Measurements from ENCODE around the gene REV3L.
"Not testable (repeated sequence)": the region's sequence is repeated elsewhere in the genome, so short reads cannot be mapped to it uniquely, and the experiment has no call there.

The REV3L gene

DNA sequence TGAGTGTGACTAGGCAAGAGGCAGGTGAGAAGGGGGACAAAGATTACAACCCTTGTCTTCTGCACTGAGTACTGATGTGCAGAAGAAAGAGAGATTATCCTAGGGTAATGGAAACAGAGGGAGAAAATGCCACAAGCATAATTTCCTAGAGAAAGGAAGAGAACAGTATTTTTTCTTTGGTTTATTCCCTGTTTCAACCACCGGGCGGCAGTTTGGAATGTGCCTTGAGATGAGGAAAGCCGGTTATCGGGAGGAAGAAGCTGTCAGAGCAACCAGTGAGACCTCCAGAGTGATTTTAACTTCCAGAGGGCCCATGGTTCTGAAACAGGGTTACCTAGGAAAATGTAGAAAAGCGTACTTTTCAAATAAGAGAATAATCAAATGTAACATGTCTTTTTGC lies 121.4 kb downstream of the REV3L start:
- no peak for DNase-seq

DNA sequence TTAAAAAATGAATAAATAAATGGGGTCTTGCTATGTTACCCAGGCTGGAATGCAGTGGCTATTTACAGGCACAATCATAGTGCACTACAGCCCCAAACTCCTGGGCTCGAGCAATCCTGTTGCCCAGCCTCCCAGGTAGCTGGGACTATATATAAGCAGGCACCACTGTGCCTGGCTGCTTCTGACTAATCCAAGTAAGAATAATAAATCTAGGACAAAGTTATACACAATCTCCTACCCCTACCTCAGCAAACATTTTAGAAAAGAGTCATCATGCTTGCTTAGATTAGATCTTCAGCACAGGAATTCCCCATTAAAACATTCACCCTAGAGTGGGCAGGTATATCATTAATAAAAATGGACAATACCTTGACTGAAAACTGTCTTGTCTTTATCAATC lies 124.6 kb downstream of the REV3L start:
- DNase-seq = no peak

DNA sequence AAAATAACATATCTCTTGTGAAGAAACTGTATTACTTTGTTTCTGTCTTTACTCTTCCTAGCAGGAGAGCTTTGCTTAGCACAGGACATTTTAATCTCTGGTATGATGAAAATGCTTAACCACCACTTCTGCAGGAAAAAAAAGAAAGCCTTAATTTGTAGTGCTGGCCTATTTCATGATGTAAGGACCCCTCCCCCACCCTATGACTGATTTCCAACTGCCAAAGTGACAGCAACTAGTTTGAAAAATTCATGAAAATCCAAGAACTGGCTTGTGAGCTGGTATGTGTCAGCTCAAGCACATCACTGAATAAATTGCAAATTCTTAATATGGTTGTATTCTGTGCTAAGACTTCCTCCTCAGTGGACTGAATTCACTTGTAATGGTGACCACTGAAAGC lies 125.3 kb downstream of the REV3L start:
- DNase-seq = no peak

DNA sequence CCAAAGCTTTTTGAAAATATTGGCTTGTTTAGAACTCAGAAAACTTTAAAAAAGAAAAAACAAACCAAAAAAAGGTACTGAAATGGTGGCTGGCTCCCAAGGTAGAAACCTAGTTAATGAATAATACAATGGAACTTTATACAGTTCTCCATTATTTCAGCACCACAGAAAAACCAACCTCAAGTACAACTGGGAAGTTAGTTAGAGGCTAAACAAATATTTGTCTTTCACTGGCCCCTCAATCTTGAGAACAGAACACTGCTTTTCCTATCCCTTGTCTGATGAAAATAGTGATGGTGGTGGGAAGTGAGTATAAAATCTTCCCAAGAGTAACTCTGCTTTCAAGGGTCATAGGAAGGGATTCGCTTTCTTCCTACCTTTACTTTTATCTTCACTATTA lies 126.5 kb downstream of the REV3L start:
- no peak for DNase-seq

DNA sequence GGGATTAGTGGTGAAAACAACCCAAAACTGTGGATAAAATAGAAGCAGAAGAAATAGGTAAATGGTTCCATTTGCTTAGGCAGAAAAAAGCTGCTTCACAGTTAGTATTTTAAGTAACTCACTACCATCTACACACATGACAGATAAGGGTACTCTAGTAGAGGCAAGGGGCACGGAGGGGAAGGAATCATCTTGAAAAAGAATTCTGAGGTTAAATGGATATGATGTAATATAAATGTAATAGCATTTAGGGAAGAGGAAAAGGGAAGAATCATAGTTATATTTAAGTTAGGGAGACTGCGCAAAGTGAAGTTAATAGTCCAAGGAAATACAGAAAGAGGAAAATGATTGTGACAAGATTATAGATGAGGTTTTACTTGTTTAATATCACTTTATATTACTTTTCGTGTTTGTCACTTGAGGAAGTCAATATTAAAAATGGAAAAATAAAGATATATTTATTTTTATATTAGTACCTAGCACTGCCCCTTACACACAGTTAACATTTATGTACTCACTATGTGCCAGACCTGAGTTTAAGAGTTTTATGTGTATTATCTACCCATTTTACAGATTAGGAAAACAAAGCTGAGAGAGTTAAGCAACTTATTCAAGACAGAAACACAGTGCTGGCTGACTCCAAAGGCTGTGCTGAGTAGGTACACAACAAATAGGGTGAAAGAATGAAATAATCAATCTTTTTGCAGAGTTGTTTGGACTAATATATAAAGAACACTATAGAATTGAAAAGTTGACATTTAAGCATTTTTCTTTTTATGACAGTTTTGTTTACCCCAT lies 128.1 kb downstream of the REV3L start:
- no peak for DNase-seq

DNA sequence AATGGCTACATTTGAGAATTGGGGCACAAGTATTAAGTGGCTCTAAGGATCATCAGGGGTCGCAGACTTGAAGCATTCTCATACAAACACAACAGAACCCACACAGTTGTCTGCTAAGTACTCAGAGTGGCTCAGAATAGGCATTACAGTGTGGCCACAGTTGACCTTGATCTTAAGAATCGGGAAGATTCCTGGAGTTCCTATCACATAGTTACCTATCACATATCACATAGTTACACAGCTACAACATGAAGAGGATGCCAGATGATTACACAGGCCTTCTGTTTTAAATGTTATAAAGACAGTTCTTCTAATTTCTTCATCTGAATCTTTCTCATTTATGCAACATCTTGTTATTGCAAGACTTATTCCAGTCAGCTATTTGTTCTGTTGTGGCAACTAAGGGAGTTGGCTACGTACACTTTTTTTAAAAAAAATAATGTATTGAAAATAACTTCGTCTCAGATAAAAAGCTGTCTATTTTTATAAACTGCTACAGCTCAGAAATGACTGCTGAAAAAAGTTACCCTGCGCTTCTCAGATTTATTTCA lies 129.0 kb downstream of the REV3L start:
- DNase-seq = no peak

DNA sequence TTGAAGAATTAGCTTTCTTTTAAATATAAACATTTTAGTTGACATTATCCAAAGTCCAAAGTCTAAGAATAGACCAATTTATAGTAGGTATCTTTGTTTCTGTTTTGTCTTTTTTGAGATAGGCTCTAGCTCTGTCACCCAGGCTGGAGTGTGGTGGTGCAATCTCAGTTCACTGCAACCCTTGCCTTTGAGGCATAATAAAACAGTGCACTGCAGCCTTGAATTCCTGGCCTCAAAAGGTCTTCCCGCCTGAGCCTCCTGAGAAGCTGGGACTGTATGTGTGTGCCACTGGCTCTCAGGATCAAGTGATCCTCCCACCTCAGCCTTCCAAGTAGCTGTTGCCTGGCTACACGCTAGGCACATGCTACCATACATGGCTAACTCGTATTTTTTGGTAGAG lies 135.4 kb downstream of the REV3L start:
- no peak for DNase-seq

DNA sequence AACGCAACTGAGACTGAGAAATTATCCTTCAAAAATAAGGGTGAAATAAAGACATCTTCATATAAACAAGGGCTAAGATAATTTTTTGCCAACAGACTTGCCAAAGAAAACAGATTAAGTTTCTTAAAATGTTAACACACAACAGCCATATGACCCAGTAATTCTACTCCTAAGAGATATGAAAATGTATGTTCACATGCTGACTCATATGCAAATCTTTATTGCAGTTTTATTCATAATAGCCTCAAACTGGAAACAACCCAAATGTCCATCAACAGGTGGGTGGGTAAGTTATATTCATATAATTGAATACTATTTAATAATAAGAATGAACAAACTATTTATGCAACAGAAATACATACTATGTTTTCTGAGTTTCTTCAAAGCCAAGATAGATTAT lies 140.1 kb downstream of the REV3L start:
- no peak for DNase-seq

DNA sequence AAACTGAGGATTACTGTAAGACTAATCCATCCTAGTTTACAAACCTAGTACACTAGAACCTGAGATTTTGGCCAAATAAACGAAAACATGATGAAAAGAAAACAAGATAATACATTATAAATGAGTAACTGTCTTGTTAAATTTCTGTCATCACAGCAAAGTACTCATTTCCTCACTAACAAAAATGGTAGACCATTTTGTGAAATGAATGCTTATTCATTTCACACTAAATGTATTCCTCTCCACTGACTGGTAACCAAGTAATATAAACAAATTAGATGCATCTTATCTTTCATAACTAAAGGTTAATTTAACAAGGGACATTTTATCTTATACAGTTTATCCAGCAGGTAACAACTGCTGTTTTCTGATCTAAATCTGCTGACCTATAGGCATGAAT lies 143.7 kb downstream of the REV3L start:
- peak in 1 of 5 donors; percentile 43 for DNase-seq

DNA sequence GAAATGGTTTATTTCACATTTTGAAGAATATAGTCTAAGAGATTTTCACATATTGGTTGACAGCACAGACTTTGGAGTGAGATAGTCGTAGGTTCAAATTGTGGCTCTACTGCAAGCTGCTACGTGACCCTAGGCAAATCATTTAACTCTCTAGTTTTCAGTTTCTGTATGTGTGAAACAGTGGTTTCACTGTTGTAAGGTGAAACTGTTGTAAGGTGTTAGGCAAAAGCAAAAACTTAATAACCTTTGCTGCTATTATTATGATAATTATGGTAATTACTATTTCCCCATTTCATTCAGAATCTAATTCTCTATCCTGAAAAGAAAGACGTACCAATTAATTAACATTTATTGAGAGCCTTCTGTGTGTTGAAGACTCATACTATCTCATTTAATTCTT lies 144.2 kb downstream of the REV3L start:
- peak in 1 of 5 donors; percentile 64 for DNase-seq

DNA sequence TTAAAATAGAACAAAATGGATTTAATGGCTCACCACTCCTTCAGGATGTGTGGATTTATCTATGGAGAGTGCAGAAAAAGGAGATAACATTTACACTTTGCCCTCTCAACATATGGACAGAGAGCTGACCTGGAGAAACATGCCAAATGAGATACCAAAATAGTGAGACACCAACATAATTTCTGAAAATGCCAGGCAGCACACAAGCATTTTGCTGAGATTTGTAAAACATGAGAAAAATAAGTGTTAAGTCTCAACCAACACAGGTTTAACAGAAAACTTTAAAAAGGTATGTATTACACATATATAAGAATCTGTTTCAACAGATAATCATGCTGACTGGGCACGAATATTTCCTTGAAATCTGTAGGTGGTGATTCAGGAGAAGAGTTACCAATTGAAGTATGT lies 145.2 kb downstream of the REV3L start:
- no peak for DNase-seq

DNA sequence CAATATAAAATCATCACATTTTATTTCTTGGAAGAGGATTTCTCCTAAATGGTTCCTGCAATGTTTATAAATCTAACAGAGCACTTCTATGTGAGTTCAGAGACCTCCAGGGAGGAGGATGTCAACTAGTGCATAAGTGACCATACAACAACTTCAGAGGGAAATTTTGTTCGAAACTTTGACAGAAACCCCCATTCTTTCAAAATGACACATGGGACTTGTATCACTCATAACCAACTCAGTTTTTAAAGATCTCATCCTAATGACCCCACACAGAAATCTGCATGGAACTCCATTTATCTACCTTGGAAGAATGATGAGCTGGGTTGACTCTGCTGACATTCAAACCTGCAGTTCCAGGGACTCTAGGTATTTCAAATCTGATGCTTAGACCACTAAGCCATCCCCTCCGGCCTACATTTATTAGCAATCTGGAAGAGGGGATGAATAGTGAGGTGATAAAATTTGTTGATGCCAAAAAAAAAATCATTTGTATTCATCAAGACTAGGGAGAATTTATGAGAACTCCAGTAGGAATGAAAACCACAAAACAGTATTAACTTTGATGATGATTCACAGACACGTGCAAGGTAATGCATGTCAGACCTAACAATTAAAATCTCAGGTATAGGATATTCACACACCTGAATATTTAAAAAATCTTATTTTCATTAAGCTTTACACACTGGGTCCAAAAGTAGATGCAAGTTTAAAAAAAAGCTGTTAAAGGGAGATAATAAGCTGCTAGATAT lies 153.0 kb downstream of the REV3L start:
- DNase-seq = no peak

DNA sequence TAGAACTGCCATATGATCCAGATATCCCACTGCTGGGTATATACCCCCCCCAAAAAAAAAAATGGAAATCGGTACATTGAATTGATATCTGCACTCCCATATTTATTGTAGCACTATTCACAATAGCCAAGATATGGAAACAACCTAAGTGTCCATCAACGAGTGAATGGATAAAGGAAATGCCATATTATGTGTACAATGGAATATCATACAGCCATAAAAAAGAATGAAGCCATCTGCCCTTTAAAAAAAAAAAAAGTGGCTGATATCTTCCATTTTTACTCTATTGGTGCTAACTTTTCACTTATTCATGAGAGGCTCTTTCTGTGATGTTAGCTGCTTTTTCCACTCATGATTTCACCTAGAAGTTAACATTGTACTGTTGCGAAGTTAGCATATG lies 156.5 kb downstream of the REV3L start:
- DNase-seq = no peak

DNA sequence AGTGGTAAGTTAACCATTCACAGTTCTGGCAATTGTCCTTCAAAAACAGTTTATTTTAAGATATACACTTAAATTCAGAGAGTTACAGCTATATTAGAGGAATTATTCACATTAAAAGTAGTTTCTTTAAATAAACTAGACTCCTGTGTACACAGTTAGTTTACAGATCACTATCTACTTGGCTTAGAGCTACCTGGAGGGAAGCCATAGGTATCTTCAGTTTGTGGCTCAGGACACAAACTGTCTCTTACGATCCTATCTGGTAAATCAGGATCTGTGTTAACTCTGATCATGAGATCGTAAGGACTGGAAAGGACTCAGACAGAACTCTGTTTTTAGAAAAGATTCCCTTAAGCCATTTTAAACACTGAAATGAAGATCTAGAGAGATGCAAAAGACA lies 160.9 kb downstream of the REV3L start:
- DNase-seq = no peak

DNA sequence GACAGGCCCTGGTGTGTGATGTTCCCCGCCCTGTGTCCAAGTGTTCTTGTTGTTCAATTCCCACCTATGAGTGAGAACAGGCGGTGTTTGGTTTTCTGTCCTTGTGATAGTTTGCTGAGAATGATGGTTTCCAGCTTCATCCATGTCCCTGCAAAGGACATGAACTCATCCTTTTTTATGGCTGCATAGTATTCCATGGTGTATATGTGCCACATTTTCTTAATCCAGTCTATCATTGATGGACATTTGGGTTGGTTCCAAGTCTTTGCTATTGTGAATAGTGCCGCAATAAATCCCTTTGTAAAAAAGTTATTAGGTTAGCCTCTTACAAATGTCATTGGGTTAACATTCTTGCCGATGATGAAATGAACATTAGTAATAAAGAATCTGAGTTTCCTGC lies 175.1 kb downstream of the REV3L start:
- not testable (repeated sequence) for DNase-seq

DNA sequence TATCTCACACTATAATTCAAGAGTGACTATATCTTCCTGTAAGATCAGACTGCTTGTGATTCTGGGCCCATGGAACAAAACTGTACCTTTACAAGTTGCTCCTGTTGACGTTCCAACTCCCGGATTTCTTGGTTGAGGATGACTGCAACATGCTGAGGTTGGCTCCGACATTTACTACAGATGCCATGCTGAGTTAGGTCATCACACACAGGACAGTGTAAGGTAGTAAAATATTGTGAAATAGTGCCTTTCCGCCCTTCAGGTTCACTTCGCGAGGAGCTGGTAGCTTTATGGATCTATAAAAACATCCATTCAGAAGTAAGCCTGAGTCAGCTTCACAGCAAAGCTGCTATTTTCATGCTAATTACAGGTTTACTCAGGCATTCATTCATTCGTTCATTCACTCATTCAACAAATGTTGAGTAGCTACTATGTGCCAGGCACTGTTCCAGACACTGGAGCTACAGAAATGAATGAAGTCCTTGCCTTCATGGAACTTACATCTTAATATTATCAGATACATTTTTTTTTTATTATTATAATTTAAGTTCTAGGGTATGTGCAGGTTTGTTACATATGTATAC lies 175.7 kb downstream of the REV3L start:
- no peak for DNase-seq

DNA sequence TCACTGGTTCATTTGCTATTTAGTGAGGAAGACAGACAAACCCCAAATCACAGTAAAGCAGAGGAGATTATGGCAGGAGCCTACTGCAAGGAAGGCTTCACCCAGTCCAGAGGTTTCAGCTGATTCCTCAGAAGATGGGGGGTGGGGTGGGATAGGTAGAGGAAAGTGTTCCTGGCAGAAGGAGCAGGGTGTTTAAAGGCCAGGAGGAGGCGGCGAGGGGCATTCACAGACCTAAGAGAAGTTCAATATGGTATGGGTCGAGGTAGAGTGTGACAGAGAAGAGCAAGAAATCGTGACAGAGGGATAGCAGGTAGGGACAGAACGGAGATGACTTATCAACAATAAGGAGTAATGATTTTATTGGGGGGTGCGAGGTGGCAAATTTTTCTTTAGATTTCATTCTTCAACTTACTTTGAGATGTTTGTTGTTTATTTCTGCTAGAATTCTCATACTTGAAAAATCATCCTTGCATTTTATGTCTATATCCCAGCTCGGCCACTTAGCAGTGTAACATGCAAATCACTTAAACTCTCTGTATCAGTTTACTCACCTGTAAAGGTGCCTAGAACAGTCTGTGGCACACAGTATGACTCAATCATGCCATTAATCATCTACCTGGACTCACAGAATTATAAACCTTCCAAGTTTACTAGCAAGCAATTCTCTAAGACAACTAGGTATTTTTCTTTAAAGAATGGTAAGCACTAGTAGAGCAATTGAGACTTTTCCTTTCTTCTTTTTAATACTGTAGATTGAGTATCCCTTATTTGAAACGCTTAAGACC lies 176.7 kb downstream of the REV3L start:
- no peak for DNase-seq

DNA sequence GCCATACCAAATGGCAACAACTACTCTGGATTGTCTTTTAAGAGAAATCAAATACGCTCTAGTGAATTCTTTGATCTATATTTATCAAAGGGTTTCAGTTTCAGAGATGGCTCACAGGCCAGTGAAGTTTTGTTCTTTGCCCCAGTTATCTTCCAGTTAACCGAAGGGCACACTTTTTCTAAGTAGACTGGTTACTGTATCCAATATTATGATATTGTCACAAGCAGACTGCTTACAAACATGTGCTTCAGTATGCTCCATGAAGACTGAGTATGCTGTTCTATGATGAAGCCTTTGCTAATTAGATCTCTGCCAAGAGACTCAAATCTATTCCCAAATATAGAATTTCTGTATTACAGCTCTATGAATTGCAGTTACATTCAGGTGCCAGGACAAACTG lies 181.1 kb downstream of the REV3L start:
- peak in 1 of 5 donors; percentile 15 for DNase-seq

DNA sequence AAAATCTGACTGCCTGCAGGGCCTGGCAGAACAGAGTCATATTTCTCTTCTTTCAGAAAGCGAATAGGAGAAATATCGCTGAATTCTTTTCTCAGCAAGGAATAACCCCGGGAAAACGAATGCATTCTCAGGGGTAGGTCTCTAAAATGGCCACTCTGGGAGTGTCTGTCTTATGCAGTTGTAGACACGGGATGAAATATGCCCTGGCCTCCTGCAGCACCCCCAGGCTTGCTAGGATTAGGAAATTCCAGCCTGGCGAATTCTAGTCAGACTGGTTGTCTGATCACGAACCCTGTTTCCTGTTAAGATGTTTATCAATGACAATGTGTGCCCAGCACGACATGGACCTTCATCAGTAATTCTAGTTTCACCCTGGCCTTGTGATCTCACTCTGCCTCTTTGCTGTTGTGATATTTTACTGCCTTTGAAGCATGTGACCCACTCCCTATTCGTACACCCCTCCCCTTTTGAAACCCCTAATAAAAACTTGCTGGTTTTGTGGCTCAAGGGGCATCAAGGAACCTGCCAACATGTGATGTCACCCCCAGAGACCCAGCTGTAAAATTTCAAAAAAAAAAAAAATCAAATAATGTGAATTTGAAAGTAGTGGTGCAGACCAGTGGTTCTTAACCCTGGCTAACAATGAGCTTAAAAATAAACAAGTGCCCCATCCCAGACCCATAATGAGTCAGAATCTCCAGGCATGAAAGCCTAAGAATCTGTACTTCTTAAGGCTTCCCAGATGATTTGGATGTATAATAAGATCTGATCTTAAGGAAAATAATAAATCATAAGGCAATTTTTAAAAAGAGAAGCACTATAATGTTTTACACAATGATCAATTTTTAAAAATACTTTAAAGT lies 181.8 kb downstream of the REV3L start:
- not testable (repeated sequence) for DNase-seq

DNA sequence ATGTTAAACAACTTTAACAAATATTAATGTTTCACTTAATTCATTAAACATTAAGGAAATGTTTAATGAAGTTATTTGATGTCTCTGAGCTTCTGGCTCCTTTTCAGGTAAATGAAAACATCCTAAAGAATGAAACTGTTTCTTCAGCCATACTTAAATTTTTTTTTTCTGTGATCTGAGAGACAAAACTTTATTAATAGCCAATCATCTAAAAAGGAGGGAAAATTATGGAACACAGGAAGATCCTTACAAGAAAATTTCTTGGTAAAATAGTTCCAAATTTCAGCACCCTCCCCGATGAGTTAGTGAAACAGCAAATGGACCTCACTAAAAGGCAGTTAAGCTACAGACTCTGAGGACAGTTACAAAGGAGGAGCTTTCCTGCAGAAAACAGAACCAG lies 185.2 kb downstream of the REV3L start:
- DNase-seq = no peak

DNA sequence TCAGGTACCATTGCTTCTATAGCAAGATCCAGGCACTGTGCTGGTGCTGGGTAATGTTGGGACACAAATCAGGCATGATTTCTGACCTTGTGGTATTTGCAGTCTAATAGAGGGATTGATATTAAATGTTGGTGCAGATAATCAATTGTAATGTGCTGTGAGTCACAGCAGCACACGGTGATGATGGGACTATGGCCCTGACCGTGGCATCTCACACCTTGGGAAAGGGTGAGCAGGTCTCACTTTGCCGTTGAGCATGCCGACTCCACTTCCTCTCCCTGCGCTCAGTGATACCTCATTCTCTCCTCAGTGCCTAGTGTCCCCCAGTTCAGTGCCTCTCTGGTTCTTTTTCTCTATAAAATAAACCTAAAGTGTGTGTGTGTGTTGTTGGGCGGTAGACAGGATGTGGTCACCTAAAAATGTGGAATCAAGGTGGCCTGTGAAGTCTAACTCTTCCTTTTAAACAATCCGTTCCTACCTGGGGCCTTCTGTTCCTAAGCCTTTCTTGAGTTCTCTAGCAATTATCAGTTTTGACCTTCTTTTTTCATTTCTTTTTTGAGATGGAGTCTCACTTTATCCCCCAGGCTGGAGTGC lies 188.5 kb downstream of the REV3L start:
- no peak for DNase-seq

Measured in T-helper 1 cell (primary cell).